Activated CD4-positive, alpha-beta T cell treated with anti-CD3 and anti-CD28 coated beads, Interleukin-2, Interleukin-4, amounts not matched to agents 100 ng/mL and 50 ng/mL, durations not matched to agents 16 hours and 8 hours (primary cell): ENCODE measurements around the gene ZMAT3.
A peak's percentile ranks its signal among the peaks of the same experiment; 100 is the strongest.
"Not testable (repeated sequence)": the region's sequence is repeated elsewhere in the genome, so short reads cannot be mapped to it uniquely, and the experiment has no call there.

Source experiments
- DNase-seq: peaks from one replicate; pipeline ENCODE4 v3.0.0-alpha.2; 2020; ENCODE audit warnings: low spot score

The ZMAT3 gene

DNA sequence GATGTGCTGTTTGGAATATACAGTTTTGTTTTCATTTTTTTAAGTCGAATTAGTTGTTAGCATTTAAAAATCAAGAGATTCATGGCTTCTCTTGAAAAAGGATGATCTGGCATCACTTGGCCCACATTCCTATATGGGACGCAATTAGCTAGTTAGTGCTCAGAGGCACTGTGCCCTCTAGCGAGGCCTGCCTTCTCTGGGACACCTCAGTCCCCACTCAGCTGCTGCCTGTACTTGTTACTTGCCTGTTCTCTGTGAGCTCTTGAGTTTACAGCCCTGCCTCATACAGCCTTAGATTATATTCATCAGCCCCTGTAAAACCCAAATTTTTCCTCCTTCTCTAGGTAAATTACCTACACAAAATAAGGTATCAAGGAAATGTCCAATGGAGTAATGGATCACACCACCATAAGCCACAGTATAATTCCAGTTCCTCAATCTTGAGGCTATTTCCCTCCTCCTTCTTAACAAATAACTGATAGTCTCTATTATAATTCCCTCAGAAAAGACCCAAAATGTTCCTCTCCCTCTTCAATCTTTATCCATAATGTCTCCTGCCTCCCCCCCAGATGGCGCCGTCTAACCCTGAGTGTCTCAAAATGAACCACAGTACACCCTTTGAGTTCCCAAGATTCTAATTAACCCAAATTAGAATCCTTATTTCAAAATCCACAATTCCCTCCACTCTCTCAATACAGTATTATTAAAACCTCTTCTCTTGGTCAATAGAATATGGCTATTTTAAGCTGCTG, 2.7 kb downstream of the ZMAT3 start:
- peak; percentile 31 for DNase-seq

DNA sequence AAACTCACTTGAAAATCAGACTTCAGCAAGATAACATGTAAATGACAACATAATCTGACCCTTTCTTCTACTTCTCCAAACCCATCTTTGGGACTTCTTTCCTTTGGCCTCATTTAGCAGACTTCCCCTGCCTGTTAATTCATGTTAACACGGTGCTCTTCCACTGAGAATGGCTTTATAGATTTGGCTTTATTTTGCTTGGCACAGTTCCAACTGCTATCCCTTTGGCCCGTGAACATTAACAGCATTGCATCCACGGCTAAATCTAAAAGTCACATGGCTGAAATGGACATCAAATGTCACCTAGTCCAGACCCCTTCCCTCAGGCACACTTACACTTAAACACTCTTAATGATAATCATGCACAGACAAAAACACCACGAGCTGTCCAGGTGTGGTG, 3.8 kb downstream of the ZMAT3 start:
- no peak for DNase-seq

GRCh38 chr3:179067291-179067690, 4.3 kb downstream of the ZMAT3 start:
- no peak for DNase-seq

DNA sequence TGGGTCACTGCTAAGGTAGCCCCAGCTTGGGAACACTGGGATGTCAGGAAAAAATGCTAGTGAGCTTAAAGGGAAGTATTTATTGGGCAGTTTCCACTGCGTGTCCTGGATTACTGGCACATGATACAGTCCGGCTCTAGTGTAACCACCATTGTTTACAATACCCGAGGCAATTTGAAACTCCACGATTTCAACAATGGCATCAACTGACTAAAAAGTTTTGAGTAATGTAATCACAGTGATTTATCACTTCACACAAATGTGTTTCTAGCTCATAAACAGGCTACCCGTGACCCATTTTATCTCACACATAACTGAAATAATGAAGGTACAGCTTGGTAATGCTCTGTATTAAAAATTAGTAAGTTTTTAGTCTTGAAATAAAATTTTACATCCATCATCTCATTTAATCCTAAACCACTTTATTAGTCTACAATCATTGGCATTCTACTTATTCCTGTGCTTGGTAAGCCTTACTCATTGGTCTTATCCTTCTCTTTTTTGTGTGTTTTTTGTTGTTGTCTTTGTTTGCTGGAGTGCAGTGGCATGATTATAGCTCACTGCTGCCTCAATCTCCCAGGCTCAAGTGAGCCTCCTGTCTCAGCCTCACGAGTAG, 7.6 kb downstream of the ZMAT3 start:
- DNase-seq, result no peak

DNA sequence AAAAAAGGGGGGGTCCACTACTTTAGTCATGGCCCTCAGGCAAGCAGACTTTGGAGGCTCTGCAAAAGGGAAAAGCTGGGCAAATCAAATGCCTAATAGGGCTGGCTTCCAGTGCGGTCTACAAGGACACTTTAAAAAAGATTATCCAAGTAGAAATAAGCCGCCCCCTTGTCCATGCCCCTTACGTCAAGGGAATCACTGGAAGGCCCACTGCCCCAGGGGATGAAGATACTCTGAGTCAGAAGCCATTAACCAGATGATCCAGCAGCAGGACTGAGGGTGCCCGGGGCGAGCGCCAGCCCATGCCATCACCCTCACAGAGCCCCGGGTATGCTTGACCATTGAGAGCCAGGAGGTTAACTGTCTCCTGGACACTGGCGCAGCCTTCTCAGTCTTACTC, 15.3 kb downstream of the ZMAT3 start:
- no peak for DNase-seq

- not testable (repeated sequence) for DNase-seq
Observed at GRCh38 chr3:179054565-179054964, 17.0 kb downstream of the ZMAT3 start.

- no peak for DNase-seq
Observed at GRCh38 chr3:179046497-179047353, 24.9 kb downstream of the ZMAT3 start.

- DNase-seq, result no peak
Observed at GRCh38 chr3:179045719-179046402, 25.7 kb downstream of the ZMAT3 start.

GRCh38 chr3:179038899-179039251, 32.7 kb downstream of the ZMAT3 start:
- DNase-seq, result not testable (repeated sequence)

DNA sequence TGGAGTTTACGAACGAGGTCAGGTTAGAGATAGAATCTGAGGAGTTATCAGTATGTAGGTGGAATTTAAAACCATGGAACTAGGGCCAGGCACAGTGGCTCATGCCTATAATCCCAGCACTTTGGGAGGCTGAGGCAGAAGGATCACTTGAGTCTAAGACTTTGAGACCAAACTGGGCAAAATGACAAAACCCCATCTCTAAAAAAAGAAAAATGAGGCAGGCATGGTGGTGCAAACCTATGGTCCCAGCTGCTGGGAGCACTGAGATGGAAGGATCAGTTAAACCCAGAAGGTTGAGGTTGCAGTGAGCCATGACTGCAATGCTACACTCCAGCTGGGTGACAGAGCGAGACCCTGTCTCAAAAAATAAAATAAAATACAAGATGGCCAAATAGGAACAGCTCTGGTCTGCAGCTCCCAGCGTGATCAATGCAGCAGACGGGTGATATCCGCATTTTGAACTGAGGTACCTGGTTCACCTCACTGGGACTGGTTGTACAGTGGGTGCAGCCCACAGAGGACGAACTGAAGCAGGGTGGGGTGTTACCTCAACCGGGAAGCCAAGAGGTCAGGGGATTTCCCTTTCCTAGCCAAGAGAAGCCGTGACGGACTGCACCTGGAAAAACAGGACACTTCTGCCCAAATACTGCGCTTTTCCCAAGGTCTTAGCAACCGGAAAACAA, 33.3 kb downstream of the ZMAT3 start:
- no peak for DNase-seq

- DNase-seq, result peak; percentile 64
Observed at GRCh38 chr3:179037351-179037750, 34.3 kb downstream of the ZMAT3 start.

DNA sequence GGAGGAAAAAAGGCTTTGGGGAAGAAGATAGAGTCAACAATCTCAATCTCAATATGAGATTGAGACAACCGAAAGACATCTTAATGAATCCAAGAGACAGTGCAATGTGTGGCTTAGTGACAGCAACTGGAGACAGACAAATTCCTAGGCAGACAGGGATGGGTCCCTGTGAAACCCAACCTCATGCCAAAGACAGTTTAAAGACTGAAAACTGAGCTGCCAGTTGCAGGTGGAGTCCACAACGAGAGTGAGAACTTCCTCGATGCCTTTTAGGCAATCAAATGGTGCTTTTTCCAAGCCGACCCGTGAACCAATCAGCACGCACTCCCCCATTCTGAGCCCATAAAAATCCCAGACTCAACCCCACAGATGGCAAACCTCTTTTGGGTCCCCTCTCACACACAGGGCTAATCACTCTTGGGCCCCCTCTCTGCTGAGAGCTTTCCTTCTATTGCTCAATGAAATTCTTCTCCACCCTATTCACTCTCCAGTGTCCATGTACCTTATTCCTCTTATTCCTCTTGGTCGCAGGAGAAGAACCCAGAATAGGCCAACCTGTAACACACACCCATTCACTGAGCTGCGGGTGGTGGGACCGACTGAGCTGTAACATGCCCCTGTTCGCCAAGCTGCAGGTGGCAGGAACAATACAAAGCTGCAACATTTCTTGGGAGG, 34.8 kb downstream of the ZMAT3 start:
- DNase-seq, result no peak

DNA sequence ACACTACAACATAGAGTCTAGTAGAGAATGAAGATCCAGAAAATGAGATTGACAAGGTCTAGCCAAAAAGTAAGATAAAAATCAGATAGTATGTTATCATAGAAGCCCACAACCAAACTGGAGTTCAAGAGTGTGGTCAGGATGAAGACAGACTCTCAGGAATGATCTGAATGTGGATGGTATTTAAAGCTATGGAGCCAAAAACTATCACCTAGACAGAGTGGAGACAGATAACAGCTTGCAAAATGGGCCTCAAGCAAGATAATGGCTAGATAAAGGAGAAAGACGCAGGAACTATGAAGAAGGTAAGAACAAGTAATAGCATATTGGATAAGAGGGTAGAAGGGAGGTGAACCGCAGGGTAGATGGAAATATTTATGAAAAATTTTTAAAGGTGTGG, 35.4 kb downstream of the ZMAT3 start:
- DNase-seq, result no peak

DNA sequence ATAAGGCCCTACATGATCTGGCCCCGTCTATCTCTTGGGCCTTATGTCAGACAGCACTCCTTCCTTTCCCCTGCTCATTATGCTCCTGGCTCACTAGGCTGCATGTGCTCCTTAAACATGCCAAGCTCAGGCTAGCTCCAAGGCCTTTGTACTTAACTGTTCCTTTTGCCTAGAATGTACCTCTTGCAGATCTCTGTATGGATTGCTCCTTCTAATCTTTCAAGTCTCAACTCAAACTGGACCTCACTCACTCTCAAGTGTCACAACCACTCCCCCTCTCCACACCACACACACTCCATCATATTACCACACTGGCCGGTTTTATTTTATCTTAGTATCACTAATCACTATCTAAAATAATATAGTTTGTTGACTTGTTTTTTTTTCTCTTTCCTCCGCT, 36.4 kb downstream of the ZMAT3 start:
- no peak for DNase-seq

GRCh38 chr3:179033304-179033657, 38.3 kb downstream of the ZMAT3 start:
- DNase-seq, result not testable (repeated sequence)

DNA sequence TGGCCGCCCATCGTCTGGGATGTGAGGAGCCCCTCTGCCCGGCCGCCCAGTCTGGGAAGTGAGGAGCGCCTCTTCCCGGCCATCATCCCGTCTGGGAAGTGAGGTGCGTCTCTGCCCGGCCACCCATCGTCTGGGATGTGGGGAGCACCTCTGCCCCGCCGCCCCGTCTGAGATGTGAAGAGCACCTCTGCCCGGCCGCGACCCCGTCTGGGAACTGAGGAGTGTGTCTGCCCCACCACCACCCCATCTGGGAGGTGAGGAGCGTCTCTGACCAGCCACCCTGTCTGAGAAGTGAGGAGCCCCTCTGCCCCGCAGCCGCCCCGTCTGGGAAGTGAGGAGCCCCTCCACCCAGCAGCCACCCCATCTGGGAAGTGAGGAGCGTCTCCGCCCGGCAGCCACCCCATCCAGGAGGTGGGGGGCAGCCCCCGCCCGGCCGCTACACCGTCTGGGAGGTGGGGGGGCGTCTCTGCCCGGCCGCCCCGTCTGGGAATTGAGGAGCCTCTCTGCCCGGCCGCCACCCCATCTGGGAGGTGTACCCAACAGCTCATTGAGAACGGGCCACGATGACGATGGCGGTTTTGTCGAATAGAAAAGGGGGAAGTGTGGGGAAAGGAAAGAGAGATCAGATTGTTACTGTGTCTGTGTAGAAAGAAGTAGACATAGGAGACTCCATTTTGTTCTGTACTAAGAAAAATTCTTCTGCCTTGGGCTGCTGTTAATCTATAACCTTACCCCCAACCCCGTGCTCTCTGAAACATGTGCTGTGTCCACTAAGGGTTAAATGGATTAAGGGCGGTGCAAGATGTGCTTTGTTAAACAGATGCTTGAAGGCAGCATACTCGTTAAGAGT, 38.9 kb downstream of the ZMAT3 start:
- not testable (repeated sequence) for DNase-seq

- DNase-seq, result no peak
Observed at GRCh38 chr3:179029096-179029495, 42.5 kb downstream of the ZMAT3 start.

DNA sequence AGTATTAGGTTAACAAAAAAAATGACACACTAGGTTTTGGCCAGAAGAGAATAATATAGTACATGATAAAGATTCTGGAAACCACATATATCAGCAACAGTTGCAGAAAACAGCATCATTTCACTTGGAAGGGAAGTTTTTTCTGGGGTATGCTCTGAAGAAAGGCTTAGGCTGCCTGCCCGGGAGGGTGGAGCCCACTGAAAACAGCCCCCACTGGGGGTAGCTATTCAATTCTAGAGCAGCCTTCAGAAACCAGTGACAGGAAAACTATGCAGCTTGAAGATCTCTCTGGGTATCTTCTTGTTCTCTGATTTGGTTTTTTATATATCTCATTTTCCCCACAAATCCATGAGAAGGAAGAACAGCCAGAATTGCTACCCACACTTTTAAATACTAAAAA, 43.2 kb downstream of the ZMAT3 start:
- no peak for DNase-seq

- DNase-seq, result no peak
Observed at GRCh38 chr3:179027326-179027900, 44.2 kb downstream of the ZMAT3 start.

GRCh38 chr3:179026636-179027035, 45.0 kb downstream of the ZMAT3 start:
- DNase-seq, result no peak
